Fibroblast of lung (primary cell): ENCODE data around the gene ZNF653. TPM values are rescaled to one million over a fixed set of nuclear protein-coding genes. Genes with fewer than 3 reads are reported as not detected.

ENCODE experiments used
- DNase-seq, 2 donors: peaks; one replicate each; pipeline versions ENCODE4 v3.0.0 to v3.0.0-alpha.2; 2010; ENCODE audit warnings: low read depth in 2 of 2
- H2AFZ ChIP-seq: 2 replicates; pipeline ENCODE4 v1.5.1; 2012; ENCODE audit warnings: low read length, control low read depth, inconsistent platforms
- H3K27ac ChIP-seq: 2 replicates; pipeline ENCODE4 v1.5.1; 2011; ENCODE audit warnings: low read length, control low read depth; ENCODE audit not compliant: insufficient read depth
- H3K27me3 ChIP-seq: 2 replicates; pipeline ENCODE4 v1.5.1; 2011; ENCODE audit warnings: mild to moderate bottlenecking, low read length; ENCODE audit not compliant: control insufficient read depth, insufficient read depth
- H3K36me3 ChIP-seq: 2 replicates; pipeline ENCODE4 v1.5.1; 2011; ENCODE audit warnings: low read length; ENCODE audit not compliant: control insufficient read depth, insufficient read depth
- H3K4me1 ChIP-seq: 2 replicates; pipeline ENCODE4 v1.5.1; 2011; ENCODE audit warnings: low read length; ENCODE audit not compliant: control insufficient read depth, insufficient read depth; ENCODE audit errors: extremely low read depth
- H3K4me2 ChIP-seq: 2 replicates; pipeline ENCODE4 v1.5.1; 2011; ENCODE audit warnings: low read length, control low read depth; ENCODE audit not compliant: insufficient read depth; ENCODE audit errors: extremely low read depth
- H3K4me3 ChIP-seq, 4 experiments: fragments of 200-600 bp in 1 of 4; sonication (generic) in 1 of 4; replicated peaks in 1 of 4; 2 replicates each; pipeline ENCODE4 v1.5.1; 2011 to 2016; ENCODE audit warnings: low read length in 4 of 4, low read depth in 3 of 4, mild to moderate bottlenecking in 3 of 4, control low read depth in 2 of 4, inconsistent platforms in 1 of 4, mixed read lengths in 1 of 4; ENCODE audit not compliant: insufficient read depth in 1 of 4; ENCODE audit errors: control extremely low read depth in 1 of 4
- H3K79me2 ChIP-seq: 2 replicates; pipeline ENCODE4 v1.5.1; 2012; ENCODE audit warnings: mild to moderate bottlenecking, low read length, inconsistent platforms; ENCODE audit not compliant: control insufficient read depth, insufficient read depth
- H3K9ac ChIP-seq: 2 replicates; pipeline ENCODE4 v1.5.1; 2011; ENCODE audit warnings: mild to moderate bottlenecking, low read length, control low read depth; ENCODE audit not compliant: insufficient read depth
- H3K9me3 ChIP-seq: 2 replicates; pipeline ENCODE4 v1.5.1; 2012; ENCODE audit warnings: low read depth, low read length; ENCODE audit not compliant: control insufficient read depth, insufficient read depth
- H4K20me1 ChIP-seq: 2 replicates; pipeline ENCODE4 v1.5.1; 2011; ENCODE audit warnings: low read length; ENCODE audit not compliant: control insufficient read depth, insufficient read depth; ENCODE audit errors: extremely low read depth
- CTCF ChIP-seq, 2 donors: IDR thresholded peaks in 1 of 2; conservative IDR thresholded peaks in 1 of 2; 1 replicate in 1 of 2; 2 replicates in 1 of 2; pipeline ENCODE4 v1.5.1; 2011 to 2012; ENCODE audit warnings: low read length in 2 of 2, control low read depth in 1 of 2, inconsistent platforms in 1 of 2, low read depth in 1 of 2, mild to moderate bottlenecking in 1 of 2
- EZH2 ChIP-seq: IDR thresholded peaks from 2 replicates; pipeline ENCODE4 v1.5.1; 2012; ENCODE audit warnings: low read length, control low read depth, mild to moderate bottlenecking; ENCODE audit errors: missing control alignments
- polyA plus RNA-seq, 2 donors: library from polyadenylated mRNA; depleted of rRNA in 1 of 2; stranded (reverse) in 1 of 2; unstranded in 1 of 2; fragments of >200 nt; gene quantifications; 2 replicates each; pipeline ENCODE4 v1.2.1, GENCODE V29; 2011 to 2012; ENCODE audit warnings: missing spikeins in 1 of 2
- total RNA-seq: library from RNA; depleted of rRNA; stranded (reverse); fragments of >200 nt; gene quantifications from 2 replicates; pipeline ENCODE4 v1.2.1, GENCODE V29; 2014

Gene ZNF653
- total and polyA plus RNA-seq, 2 donors (not counting 1 experiment from before 2014, with no cell fraction given): 3.1 to 3.5 TPM

- H3K27ac ChIP-seq: no peak overlapping the region
- TF ChIP-seq CTCF (conservative IDR thresholded peaks at IDR 0.05 in 1 of 2, IDR thresholded peaks at IDR 0.05 in 1 of 2; ENCODE audit: low read depth in 1 of 2, low read length in 2 of 2): no peak
- no peak for TF ChIP-seq EZH2
- H4K20me1 ChIP-seq: no peaks in the 10 kb centered on the region
- H3K79me2 ChIP-seq: no peaks in the 10 kb centered on the region
- H3K36me3 ChIP-seq: no peaks in the 10 kb centered on the region
- H3K4me2 ChIP-seq: peak overlapping the region; percentile 38
- H3K9me3 ChIP-seq: no peaks in the 10 kb centered on the region
- H2AFZ ChIP-seq: peak overlapping the region; percentile 35
- H3K27me3 ChIP-seq: no peaks in the 10 kb centered on the region
- no peak for DNase-seq
- H3K9ac ChIP-seq: no peak overlapping the region
- H3K4me1 ChIP-seq: peaks cover 6% of the 10 kb centered on the region
- peak overlapping the region; percentile 30 to 74 (median 56) for H3K4me3 ChIP-seq
Measured at GRCh38 chr19:11504502-11505031, 1.1 kb downstream of the ZNF653 start.

- H3K9me3 ChIP-seq: no peaks in the 10 kb centered on the region
- no peaks in the 10 kb centered on the region for H3K4me1 ChIP-seq
- no peaks in the 10 kb centered on the region for H3K79me2 ChIP-seq
- H3K4me3 ChIP-seq: no peak overlapping the region
- H3K9ac ChIP-seq: no peak overlapping the region
- no peak for TF ChIP-seq EZH2
- TF ChIP-seq CTCF (conservative IDR thresholded peaks at IDR 0.05 in 1 of 2, IDR thresholded peaks at IDR 0.05 in 1 of 2; ENCODE audit: low read depth in 1 of 2, low read length in 2 of 2): no peak
- no peak overlapping the region for H3K27ac ChIP-seq
- no peak for DNase-seq
- H3K36me3 ChIP-seq: no peaks in the 10 kb centered on the region
- no peak overlapping the region for H3K4me2 ChIP-seq
- H3K27me3 ChIP-seq: no peaks in the 10 kb centered on the region
- H4K20me1 ChIP-seq: no peaks in the 10 kb centered on the region
- no peak overlapping the region for H2AFZ ChIP-seq
Measured at GRCh38 chr19:11499890-11500420, 5.7 kb downstream of the ZNF653 start.

- Histone ChIP-seq H3K36me3 (no peaks in the 10 kb centered on the region), H3K4me2 (no peak overlapping the region), H3K4me3 (no peak overlapping the region), H3K9me3 (no peaks in the 10 kb centered on the region), H3K27me3 (no peaks in the 10 kb centered on the region), H4K20me1 (no peaks in the 10 kb centered on the region), H2AFZ (no peak overlapping the region), H3K9ac (no peak overlapping the region), H3K4me1 (no peaks in the 10 kb centered on the region), H3K27ac (no peak overlapping the region), H3K79me2 (no peaks in the 10 kb centered on the region)
- TF ChIP-seq CTCF (conservative IDR thresholded peaks at IDR 0.05 in 1 of 2, IDR thresholded peaks at IDR 0.05 in 1 of 2; ENCODE audit: low read depth in 1 of 2, low read length in 2 of 2): no peak
- TF ChIP-seq EZH2: no peak
- DNase-seq: no peak
Measured at GRCh38 chr19:11499220-11499726, 6.4 kb downstream of the ZNF653 start.
